H1 (cell line): ENCODE data around the gene KCNJ3. TPM values are rescaled to one million over a fixed set of nuclear protein-coding genes. Genes with fewer than 3 reads are reported as not detected.

Source experiments
- CTCF ChIA-PET: fragments of 300-600 bp; sonication (Branson Sonifier 250); formaldehyde crosslinking; loops from one replicate; lab custom pipeline; 2021; ENCODE audit not compliant: partially characterized antibody; lab: Charles Lee
- POLR2A ChIA-PET: fragments of 300-600 bp; sonication (Branson Sonifier 250); formaldehyde crosslinking; loops from one replicate; lab custom pipeline; 2021; ENCODE audit warnings: inconsistent platforms; ENCODE audit not compliant: partially characterized antibody; lab: Charles Lee
- DNase-seq, 2 experiments: peaks; one replicate each; pipeline versions ENCODE4 v3.0.0 to v3.0.0-alpha.2; 2010 to 2022; ENCODE audit warnings: low spot score in 2 of 2, low read depth in 1 of 2, mixed read lengths in 1 of 2
- FAIRE-seq: peaks from 2 replicates; lab custom pipeline; 2011; peaks lifted over from hg19 to GRCh38; lab: Jason Lieb, UNC
- H2AFZ ChIP-seq: 2 replicates; pipeline ENCODE4 v1.8.1; 2012; ENCODE audit warnings: low read length, inconsistent platforms
- H2AK5ac ChIP-seq: 2 replicates; pipeline ENCODE4 v1.6.1; 2013; ENCODE audit warnings: low read depth, low read length
- H2BK120ac ChIP-seq: replicated peaks from 2 replicates; pipeline ENCODE3; 2013; ENCODE audit warnings: low read depth, low read length, inconsistent platforms
- H2BK12ac ChIP-seq: 2 replicates; pipeline ENCODE4 v1.6.1; 2013; ENCODE audit warnings: low read depth, low read length
- H2BK15ac ChIP-seq: 2 replicates; pipeline ENCODE4 v1.6.1; 2013; ENCODE audit warnings: low read length
- H2BK20ac ChIP-seq: 2 replicates; pipeline ENCODE4 v1.6.1; 2013; ENCODE audit warnings: low read length
- H2BK5ac ChIP-seq: 2 replicates; pipeline ENCODE4 v1.6.1; 2013; ENCODE audit warnings: low read depth, low read length
- H3K14ac ChIP-seq: 2 replicates; pipeline ENCODE4 v1.6.1; 2013; ENCODE audit warnings: inconsistent platforms; ENCODE audit not compliant: insufficient read length
- H3K18ac ChIP-seq: 2 replicates; pipeline ENCODE4 v1.6.1; 2013; ENCODE audit warnings: low read length; ENCODE audit errors: extremely low read depth
- H3K23ac ChIP-seq: 2 replicates; pipeline ENCODE4 v1.6.1; 2013; ENCODE audit warnings: inconsistent platforms; ENCODE audit not compliant: insufficient read length
- H3K23me2 ChIP-seq: 2 replicates; pipeline ENCODE4 v1.6.1; 2013; ENCODE audit warnings: low read depth, low read length
- H3K27ac ChIP-seq: 2 replicates; pipeline ENCODE4 v1.6.1; 2011; ENCODE audit warnings: low read depth, low read length, inconsistent platforms
- H3K27me3 ChIP-seq, 4 experiments: replicated peaks in 1 of 4; 1 replicate in 1 of 4; 2 replicates in 3 of 4; pipeline versions ENCODE4 v1.6.1 to v1.8.1; 2011 to 2013; ENCODE audit warnings: low read length in 3 of 4, mild to moderate bottlenecking in 3 of 4, inconsistent platforms in 2 of 4, mixed read lengths in 2 of 4, moderate library complexity in 1 of 4; ENCODE audit not compliant: control insufficient read depth in 3 of 4, insufficient read depth in 3 of 4; ENCODE audit errors: extremely low read depth in 1 of 4
- H3K36me3 ChIP-seq, 4 experiments: 2 replicates each; pipeline versions ENCODE4 v1.6.1 to v1.8.1; 2011 to 2013; ENCODE audit warnings: mild to moderate bottlenecking in 4 of 4, low read length in 3 of 4, moderate library complexity in 2 of 4, control low read depth in 1 of 4, inconsistent platforms in 1 of 4; ENCODE audit not compliant: insufficient read depth in 4 of 4, control insufficient read depth in 2 of 4
- H3K4ac ChIP-seq: replicated peaks from 2 replicates; pipeline ENCODE3; 2013; ENCODE audit warnings: low read length, low read depth, mixed read lengths, inconsistent platforms; ENCODE audit not compliant: insufficient read length
- H3K4me1 ChIP-seq, 4 experiments: replicated peaks in 1 of 4; 1 replicate in 1 of 4; 2 replicates in 3 of 4; pipeline versions ENCODE4 v1.6.1 to v1.8.1; 2011 to 2013; ENCODE audit warnings: low read length in 3 of 4, inconsistent platforms in 2 of 4, mixed read lengths in 1 of 4; ENCODE audit not compliant: insufficient read depth in 4 of 4, control insufficient read depth in 3 of 4
- H3K4me2 ChIP-seq, 2 experiments: 2 replicates each; pipeline versions ENCODE4 v1.6.1 to v1.8.1; 2011 to 2013; ENCODE audit warnings: low read depth in 2 of 2, low read length in 2 of 2, control low read depth in 1 of 2, inconsistent platforms in 1 of 2, mild to moderate bottlenecking in 1 of 2; ENCODE audit not compliant: insufficient read depth in 1 of 2
- H3K4me3 ChIP-seq, 4 experiments: fragments of 200-600, 300-600 bp in 1 of 4; sonication (generic), shearing (Covaris generic), sonication (Bioruptor Twin) in 1 of 4; 2 replicates each; pipeline versions ENCODE4 v1.5.1 to v1.8.1; 2011 to 2016; ENCODE audit warnings: low read length in 4 of 4, low read depth in 3 of 4, control low read depth in 2 of 4, inconsistent platforms in 2 of 4, mild to moderate bottlenecking in 2 of 4, mixed read lengths in 1 of 4, moderate library complexity in 1 of 4; ENCODE audit not compliant: insufficient read depth in 2 of 4; ENCODE audit errors: extremely low read depth in 1 of 4
- H3K56ac ChIP-seq: replicated peaks from 2 replicates; pipeline ENCODE3; 2013; ENCODE audit warnings: low read depth, mild to moderate bottlenecking, mixed read lengths, low read length, inconsistent platforms; ENCODE audit not compliant: insufficient read length
- H3K79me1 ChIP-seq: 2 replicates; pipeline ENCODE4 v1.6.1; 2013; ENCODE audit warnings: low read depth, low read length, control low read depth
- H3K79me2 ChIP-seq, 2 experiments: 2 replicates each; pipeline versions ENCODE4 v1.6.1 to v1.8.1; 2012 to 2013; ENCODE audit warnings: low read length in 2 of 2, mild to moderate bottlenecking in 2 of 2, inconsistent platforms in 1 of 2; ENCODE audit not compliant: insufficient read depth in 2 of 2, control insufficient read depth in 1 of 2
- H3K9ac ChIP-seq, 4 experiments: replicated peaks in 1 of 4; 1 replicate in 1 of 4; 2 replicates in 3 of 4; pipeline versions ENCODE4 v1.6.1 to v1.8.1; 2011 to 2013; ENCODE audit warnings: low read depth in 3 of 4, low read length in 3 of 4, control low read depth in 2 of 4, mild to moderate bottlenecking in 2 of 4, moderate library complexity in 2 of 4, inconsistent platforms in 1 of 4; ENCODE audit errors: extremely low read depth in 1 of 4
- H3K9me3 ChIP-seq, 2 experiments: 2 replicates each; pipeline versions ENCODE4 v1.6.1 to v1.8.1; 2012 to 2013; ENCODE audit warnings: mild to moderate bottlenecking in 2 of 2, moderate library complexity in 2 of 2, control low read depth in 1 of 2, inconsistent platforms in 1 of 2, low read depth in 1 of 2, low read length in 1 of 2, mixed read lengths in 1 of 2; ENCODE audit not compliant: insufficient read depth in 2 of 2
- H4K20me1 ChIP-seq, 2 experiments: replicated peaks in 1 of 2; 2 replicates each; pipeline versions ENCODE3 to v1.8.1; 2011 to 2013; ENCODE audit warnings: inconsistent platforms in 2 of 2, low read length in 2 of 2, mild to moderate bottlenecking in 1 of 2; ENCODE audit not compliant: insufficient read depth in 2 of 2, control insufficient read depth in 1 of 2
- H4K5ac ChIP-seq: 2 replicates; pipeline ENCODE4 v1.6.1; 2013; ENCODE audit warnings: low read length, low read depth, mixed read lengths, inconsistent platforms; ENCODE audit not compliant: insufficient read length
- H4K8ac ChIP-seq: 2 replicates; pipeline ENCODE4 v1.8.0; 2013; ENCODE audit warnings: mild to moderate bottlenecking, moderate library complexity, low read length, inconsistent platforms; ENCODE audit not compliant: insufficient read depth; ENCODE audit errors: extremely low read depth
- H4K91ac ChIP-seq: replicated peaks from 2 replicates; pipeline ENCODE3; 2013; ENCODE audit warnings: low read length, mixed read lengths, inconsistent platforms; ENCODE audit not compliant: insufficient read length
- ATF3 ChIP-seq: IDR thresholded peaks from 2 replicates; pipeline ENCODE4 v1.6.1; 2011; ENCODE audit warnings: low read depth, mild to moderate bottlenecking, low read length; ENCODE audit not compliant: insufficient read depth
- CTCF ChIP-seq, 3 experiments: IDR thresholded peaks; 1 replicate in 2 of 3; 2 replicates in 1 of 3; pipeline versions ENCODE4 v1.5.1 to v1.6.1; 2011; ENCODE audit warnings: low read length in 3 of 3, mild to moderate bottlenecking in 3 of 3, inconsistent platforms in 2 of 3, low read depth in 1 of 3, moderate library complexity in 1 of 3; ENCODE audit not compliant: insufficient read depth in 1 of 3; ENCODE audit errors: control extremely low read depth in 1 of 3
- RAD21 ChIP-seq, 2 experiments: IDR thresholded peaks in 1 of 2; conservative IDR thresholded peaks in 1 of 2; 2 replicates each; pipeline ENCODE4 v1.6.1; 2011; ENCODE audit warnings: low read depth in 2 of 2, low read length in 2 of 2, improper control_type of control experiment in 1 of 2, inconsistent platforms in 1 of 2, mild to moderate bottlenecking in 1 of 2, moderate library complexity in 1 of 2
- YY1 ChIP-seq: IDR thresholded peaks from 2 replicates; pipeline ENCODE4 v1.6.1; 2011; ENCODE audit warnings: low read depth, mild to moderate bottlenecking, low read length
- WGBS, 2 experiments: shearing (Covaris generic) in 1 of 2; methylation state at CpG; one replicate each; pipeline versions ENCODE4 v1.1.6 to v1.1.7; 2013 to 2015; ENCODE audit warnings: low lambda C conversion rate in 2 of 2, mixed read lengths in 2 of 2, inconsistent platforms in 1 of 2, low coverage in 1 of 2, missing lambda C conversion rate in 1 of 2; ENCODE audit not compliant: insufficient replicate concordance in 2 of 2, insufficient coverage in 1 of 2, insufficient read length in 1 of 2; ENCODE audit errors: extremely low coverage in 1 of 2, missing lambda C conversion rate in 1 of 2; 5-methylcytosine and 5-hydroxymethylcytosine counted together
- polyA plus RNA-seq, 7 experiments: library from polyadenylated mRNA; depleted of rRNA in 3 of 7; stranded (reverse) in 5 of 7; unstranded in 2 of 7; fragments of >200 nt in 5 of 7; fragments of 200-250 nt in 2 of 7; gene quantifications; 1 replicate in 5 of 7; 2 replicates in 1 of 7; 4 replicates in 1 of 7; pipeline versions ENCODE4 v1.2.1 to v1.2.3, GENCODE V29; 2011 to 2013; ENCODE audit warnings: missing spikeins in 2 of 7, mixed read lengths in 2 of 7
- total RNA-seq: library from RNA; stranded (reverse); fragmentation: NEBNext Ultra II Directional; extraction: Animal tissue kit (Norgen Biotek cat#: 25700); gene quantifications from 2 replicates; pipeline ENCODE4 v1.2.1, GENCODE V29; 2021

The KCNJ3 gene
- total and polyA plus RNA-seq, 2 of the 8 experiments (the other 6 are each of a cell fraction or from before 2014, with no cell fraction given) = 0.11 to 0.50 TPM

GRCh38 chr2:154686162-154686561 is 12.3 kb upstream of the KCNJ3 start:
- H3K56ac ChIP-seq = no peak overlapping the region
- H3K9ac ChIP-seq = no peak overlapping the region
- H3K4ac ChIP-seq = no peak overlapping the region
- FAIRE-seq (peak; percentile 48), DNase-seq (no peak)
- no peaks in the 10 kb centered on the region for H3K9me3 ChIP-seq
- H4K5ac ChIP-seq = no peak overlapping the region
- WGBS, 2 experiments = 88% methylated on average over 3 of the region's 3 CpGs; no CpG with 5 or more reads in 1 of the 2 experiments
- no peaks in the 10 kb centered on the region for H3K27me3 ChIP-seq
- no peak overlapping the region for H4K8ac ChIP-seq
- no peak overlapping the region for H3K23ac ChIP-seq
- POLR2A ChIA-PET = no interaction called here
- no peak overlapping the region for H2AK5ac ChIP-seq
- CTCF ChIA-PET = interaction anchor here (0.7 to 3.1 kb wide), 5 partner anchors 9 to 304 kb away, joined by 3 to 16 read pairs (median 3); no protein-coding TSS in a partner anchor
- H3K79me1 ChIP-seq = no peaks in the 10 kb centered on the region
- H3K36me3 ChIP-seq = no peaks in the 10 kb centered on the region
- no peak overlapping the region for H2BK5ac ChIP-seq
- H2BK120ac ChIP-seq = no peak overlapping the region
- H3K4me2 ChIP-seq = no peak overlapping the region
- no peak overlapping the region for H2AFZ ChIP-seq
- H4K20me1 ChIP-seq = no peaks in the 10 kb centered on the region
- no peak overlapping the region for H3K14ac ChIP-seq
- H3K4me3 ChIP-seq = no peak overlapping the region
- no peak overlapping the region for H2BK15ac ChIP-seq
- H3K23me2 ChIP-seq = no peaks in the 10 kb centered on the region
- no peak overlapping the region for H2BK12ac ChIP-seq
- no peaks in the 10 kb centered on the region for H3K79me2 ChIP-seq
- H3K27ac ChIP-seq = no peak overlapping the region
- no peaks in the 10 kb centered on the region for H3K4me1 ChIP-seq
- H2BK20ac ChIP-seq = no peak overlapping the region
- no peak overlapping the region for H4K91ac ChIP-seq
- H3K18ac ChIP-seq = no peak overlapping the region
- TF ChIP-seq CTCF (IDR thresholded peaks at IDR 0.05; ENCODE audit: control extremely low read depth in 1 of 3, insufficient read depth in 1 of 3, low read depth in 1 of 3, low read length in 3 of 3) = peak in 2 of 3 experiments; percentile 52 to 62; a peak in 3 of 4 replicates
- no peak for TF ChIP-seq YY1
- peak; percentile 71 to 79 for TF ChIP-seq RAD21 (IDR thresholded peaks at IDR 0.05 in 1 of 2, conservative IDR thresholded peaks at IDR 0.05 in 1 of 2; ENCODE audit: low read depth in 2 of 2, low read length in 2 of 2)
- no peak for TF ChIP-seq ATF3
